Neural cell (in vitro differentiated cells): ENCODE data around the gene KIF6. TPM values are rescaled to one million over a fixed set of nuclear protein-coding genes. Genes with fewer than 3 reads are reported as not detected.
"Not testable (repeated sequence)": the region's sequence is repeated elsewhere in the genome, so short reads cannot be mapped to it uniquely, and the experiment has no call there.

Experiments used
- H2AFZ ChIP-seq: fragments of 200-600, 300-800 bp; sonication (generic), shearing (Covaris generic); 2 replicates; pipeline ENCODE4 v1.6.0; 2014; ENCODE audit warnings: low read depth, mild to moderate bottlenecking, antibody characterized with exemption, low read length, moderate library complexity
- H3F3A ChIP-seq: fragments of 200-600 bp; shearing (Covaris generic); 2 replicates; pipeline ENCODE4 v1.6.1; 2016; ENCODE audit warnings: mild to moderate bottlenecking, moderate library complexity, mixed read lengths, antibody characterized with exemption, low read length; ENCODE audit not compliant: insufficient read depth, poor library complexity, severe bottlenecking
- H3K27ac ChIP-seq: fragments of 200-600, 300-800 bp; sonication (generic), shearing (Covaris generic); 2 replicates; pipeline ENCODE4 v1.5.1; 2014; ENCODE audit warnings: mild to moderate bottlenecking, low read length, moderate library complexity
- H3K27me3 ChIP-seq: fragments of 300-800, 200-600 bp; sonication (generic), shearing (Covaris generic); 2 replicates; pipeline ENCODE4 v1.6.0; 2014; ENCODE audit warnings: mild to moderate bottlenecking, low read depth, low read length, moderate library complexity; ENCODE audit not compliant: insufficient read depth
- H3K36me3 ChIP-seq: fragments of 300-800, 200-600 bp; sonication (generic), shearing (Covaris generic); 2 replicates; pipeline ENCODE4 v1.5.1; 2014; ENCODE audit warnings: mild to moderate bottlenecking, antibody characterized with exemption, low read length, moderate library complexity; ENCODE audit not compliant: insufficient read depth
- H3K4me2 ChIP-seq: fragments of 300-800, 200-600 bp; sonication (generic), shearing (Covaris generic); 2 replicates; pipeline ENCODE4 v1.6.0; 2014; ENCODE audit warnings: mild to moderate bottlenecking, low read length
- H3K4me3 ChIP-seq: fragments of 300-800, 200-600 bp; sonication (generic), shearing (Covaris generic); 2 replicates; pipeline ENCODE4 v1.5.1; 2014; ENCODE audit warnings: mild to moderate bottlenecking, low read length, moderate library complexity
- H3K79me2 ChIP-seq: fragments of 200-600 bp; shearing (Covaris generic); replicated peaks from 2 replicates; pipeline ENCODE4 v1.6.0; 2014; ENCODE audit warnings: mild to moderate bottlenecking, low read length, moderate library complexity; ENCODE audit not compliant: insufficient read depth
- H3K9ac ChIP-seq: fragments of 300-800, 200-600 bp; sonication (generic), shearing (Covaris generic); 2 replicates; pipeline ENCODE4 v1.6.1; 2016; ENCODE audit warnings: mild to moderate bottlenecking, low read length, mixed read lengths
- H3K9me2 ChIP-seq: fragments of 200-600 bp; shearing (Covaris generic); 2 replicates; pipeline ENCODE4 v1.6.1; 2016; ENCODE audit warnings: mild to moderate bottlenecking, low read length, mixed read lengths; ENCODE audit not compliant: insufficient read depth
- H3K9me3 ChIP-seq: fragments of 200-600, 300-800 bp; sonication (generic), shearing (Covaris generic); 2 replicates; pipeline ENCODE4 v1.6.1; 2016; ENCODE audit warnings: mild to moderate bottlenecking, mixed run types, low read length, moderate library complexity, mixed read lengths
- H4K20me1 ChIP-seq: fragments of 200-600 bp; shearing (Covaris generic); 2 replicates; pipeline ENCODE4 v1.6.1; 2016; ENCODE audit warnings: mild to moderate bottlenecking, mixed run types; ENCODE audit not compliant: insufficient read depth
- EP300 ChIP-seq: fragments of 450-650 bp; conservative IDR thresholded peaks from 2 replicates; pipeline ENCODE4 v1.6.1; 2014; ENCODE audit warnings: antibody characterized with exemption, mild to moderate bottlenecking, moderate library complexity; ENCODE audit not compliant: poor library complexity, severe bottlenecking
- EZH2 ChIP-seq: fragments of 200-600, 300-800 bp; shearing (Covaris generic), sonication (generic); IDR thresholded peaks from 2 replicates; pipeline ENCODE4 v1.6.1; 2014; ENCODE audit warnings: antibody characterized with exemption, low read length, borderline replicate concordance, mild to moderate bottlenecking; ENCODE audit not compliant: insufficient read depth, poor library complexity, severe bottlenecking
- MXI1 ChIP-seq: fragments of 450-650 bp; conservative IDR thresholded peaks from 2 replicates; pipeline ENCODE4 v1.6.1; 2014; ENCODE audit warnings: antibody characterized with exemption, mild to moderate bottlenecking; ENCODE audit not compliant: poor library complexity, severe bottlenecking
- POLR2AphosphoS5 ChIP-seq: IDR thresholded peaks from 2 replicates; pipeline ENCODE4 v1.6.1; 2012
- RAD21 ChIP-seq: fragments of 450-650 bp; conservative IDR thresholded peaks from 2 replicates; pipeline ENCODE4 v1.6.1; 2014; ENCODE audit warnings: antibody characterized with exemption, mild to moderate bottlenecking, moderate library complexity
- REST ChIP-seq: IDR thresholded peaks from 2 replicates; pipeline ENCODE4 v1.6.1; 2012; ENCODE audit warnings: borderline replicate concordance
- SMC3 ChIP-seq: fragments of 450-650 bp; conservative IDR thresholded peaks from 2 replicates; pipeline ENCODE4 v1.6.1; 2014; ENCODE audit warnings: antibody characterized with exemption, mild to moderate bottlenecking, moderate library complexity; ENCODE audit not compliant: poor library complexity
- TAF1 ChIP-seq: IDR thresholded peaks from 2 replicates; pipeline ENCODE4 v1.6.1; 2012; ENCODE audit warnings: low read depth
- polyA plus RNA-seq: library from polyadenylated mRNA; depleted of rRNA; stranded (reverse); fragments of >200 nt; gene quantifications from 2 replicates; pipeline ENCODE4 v1.2.3, GENCODE V29; 2014
- TF ChIP-seq, protein P1 (sequence below): fragments of 450-650 bp; IDR thresholded peaks from 2 replicates; pipeline ENCODE4 v1.5.1; 2014; ENCODE audit warnings: antibody characterized with exemption, mild to moderate bottlenecking, moderate library complexity; ENCODE audit not compliant: poor library complexity, severe bottlenecking

The KIF6 gene
- polyA plus RNA-seq, 1 donor from 2014 or later: 2.1 TPM

- Histone ChIP-seq H3K4me2 (no peak overlapping the region), H3K27me3 (no peaks in the 10 kb centered on the region), H4K20me1 (no peaks in the 10 kb centered on the region), H3K79me2 (no peaks in the 10 kb centered on the region), H3K4me3 (no peak overlapping the region), H3K9me2 (no peaks in the 10 kb centered on the region), H3K27ac (no peak overlapping the region), H3K9me3 (no peaks in the 10 kb centered on the region), H2AFZ (no peak overlapping the region), H3K9ac (no peak overlapping the region), H3F3A (no peaks in the 10 kb centered on the region), H3K36me3 (no peaks in the 10 kb centered on the region)
- TF ChIP-seq MXI1: no peak
- TF ChIP-seq SMC3: no peak
- TF ChIP-seq TAF1: no peak
- no peak for TF ChIP-seq RAD21
- TF ChIP-seq POLR2AphosphoS5: no peak
- TF ChIP-seq EZH2: no peak
- no peak for TF ChIP-seq REST
- no peak for TF ChIP-seq EP300
- TF ChIP-seq, protein P1, sequence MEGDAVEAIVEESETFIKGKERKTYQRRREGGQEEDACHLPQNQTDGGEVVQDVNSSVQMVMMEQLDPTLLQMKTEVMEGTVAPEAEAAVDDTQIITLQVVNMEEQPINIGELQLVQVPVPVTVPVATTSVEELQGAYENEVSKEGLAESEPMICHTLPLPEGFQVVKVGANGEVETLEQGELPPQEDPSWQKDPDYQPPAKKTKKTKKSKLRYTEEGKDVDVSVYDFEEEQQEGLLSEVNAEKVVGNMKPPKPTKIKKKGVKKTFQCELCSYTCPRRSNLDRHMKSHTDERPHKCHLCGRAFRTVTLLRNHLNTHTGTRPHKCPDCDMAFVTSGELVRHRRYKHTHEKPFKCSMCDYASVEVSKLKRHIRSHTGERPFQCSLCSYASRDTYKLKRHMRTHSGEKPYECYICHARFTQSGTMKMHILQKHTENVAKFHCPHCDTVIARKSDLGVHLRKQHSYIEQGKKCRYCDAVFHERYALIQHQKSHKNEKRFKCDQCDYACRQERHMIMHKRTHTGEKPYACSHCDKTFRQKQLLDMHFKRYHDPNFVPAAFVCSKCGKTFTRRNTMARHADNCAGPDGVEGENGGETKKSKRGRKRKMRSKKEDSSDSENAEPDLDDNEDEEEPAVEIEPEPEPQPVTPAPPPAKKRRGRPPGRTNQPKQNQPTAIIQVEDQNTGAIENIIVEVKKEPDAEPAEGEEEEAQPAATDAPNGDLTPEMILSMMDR: no peak
Measured at GRCh38 chr6:39515471-39515870, 209.7 kb downstream of the KIF6 start.

- Histone ChIP-seq H3F3A (no peaks in the 10 kb centered on the region), H3K9me2 (no peaks in the 10 kb centered on the region), H4K20me1 (no peaks in the 10 kb centered on the region), H3K27me3 (no peaks in the 10 kb centered on the region), H3K79me2 (no peaks in the 10 kb centered on the region), H2AFZ (no peak overlapping the region), H3K27ac (no peak overlapping the region), H3K9me3 (no peaks in the 10 kb centered on the region), H3K36me3 (no peaks in the 10 kb centered on the region), H3K4me3 (no peak overlapping the region), H3K9ac (no peak overlapping the region), H3K4me2 (no peak overlapping the region)
- TF ChIP-seq RAD21: no peak
- TF ChIP-seq SMC3: no peak
- TF ChIP-seq POLR2AphosphoS5: no peak
- no peak for TF ChIP-seq EP300
- no peak for TF ChIP-seq EZH2
- TF ChIP-seq TAF1: no peak
- TF ChIP-seq, protein P1: no peak
- no peak for TF ChIP-seq MXI1
- no peak for TF ChIP-seq REST
Measured at GRCh38 chr6:39515006-39515405, 210.2 kb downstream of the KIF6 start.

- H3F3A ChIP-seq, H3K27me3 ChIP-seq, H2AFZ ChIP-seq, H3K4me3 ChIP-seq, H3K27ac ChIP-seq, H3K79me2 ChIP-seq, H3K9me2 ChIP-seq, H3K9ac ChIP-seq, H3K4me2 ChIP-seq, H3K9me3 ChIP-seq, H3K36me3 ChIP-seq, H4K20me1 ChIP-seq: not testable (repeated sequence)
Measured at GRCh38 chr6:39509831-39510230, 215.4 kb downstream of the KIF6 start.
